NCI-H345 (cell line): Measurements from ENCODE around the gene AUTS2.
A peak's percentile ranks its signal among the peaks of the same experiment; 100 is the strongest.

Experiments used
- DNase-seq: peaks from one replicate; lab custom pipeline; 2025; lab: John Stamatoyannopoulos, UW

The AUTS2 gene

GRCh38 chr7:69857014-69857413 lies 258.7 kb downstream of the AUTS2 start:
- DNase-seq, result no peak

- no peak for DNase-seq
Observed at GRCh38 chr7:69858471-69858870, 260.2 kb downstream of the AUTS2 start.

- no peak for DNase-seq
Observed at GRCh38 chr7:69859342-69859741, 261.1 kb downstream of the AUTS2 start.

GRCh38 chr7:69860486-69860885 lies 262.2 kb downstream of the AUTS2 start:
- no peak for DNase-seq

- no peak for DNase-seq
Observed at GRCh38 chr7:69860941-69861622, 262.8 kb downstream of the AUTS2 start.

GRCh38 chr7:69862413-69863064 lies 264.3 kb downstream of the AUTS2 start:
- no peak for DNase-seq

- peak; percentile 54 for DNase-seq
Observed at GRCh38 chr7:69864274-69864673, 266.0 kb downstream of the AUTS2 start.

- no peak for DNase-seq
Observed at GRCh38 chr7:69864822-69865221, 266.5 kb downstream of the AUTS2 start.

- DNase-seq, result no peak
Observed at GRCh38 chr7:69868921-69869320, 270.6 kb downstream of the AUTS2 start.

- no peak for DNase-seq
Observed at GRCh38 chr7:69871213-69871885, 273.1 kb downstream of the AUTS2 start.

- DNase-seq, result no peak
Observed at GRCh38 chr7:69871886-69872569, 273.8 kb downstream of the AUTS2 start.

- DNase-seq, result no peak
Observed at GRCh38 chr7:69873512-69873911, 275.2 kb downstream of the AUTS2 start.

- DNase-seq, result no peak
Observed at GRCh38 chr7:69878015-69878414, 279.7 kb downstream of the AUTS2 start.

- no peak for DNase-seq
Observed at GRCh38 chr7:69878591-69878990, 280.3 kb downstream of the AUTS2 start.

- no peak for DNase-seq
Observed at GRCh38 chr7:69879989-69880388, 281.7 kb downstream of the AUTS2 start.

GRCh38 chr7:69880840-69881239 lies 282.6 kb downstream of the AUTS2 start:
- peak; percentile 77 for DNase-seq

- no peak for DNase-seq
Observed at GRCh38 chr7:69882269-69882668, 284.0 kb downstream of the AUTS2 start.

GRCh38 chr7:69883399-69883891 lies 285.2 kb downstream of the AUTS2 start:
- DNase-seq, result no peak

- no peak for DNase-seq
Observed at GRCh38 chr7:69885431-69885830, 287.2 kb downstream of the AUTS2 start.

- DNase-seq, result peak; percentile 8
Observed at GRCh38 chr7:69889338-69889975, 291.2 kb downstream of the AUTS2 start.

- no peak for DNase-seq
Observed at GRCh38 chr7:69889976-69890351, 291.7 kb downstream of the AUTS2 start.

- DNase-seq, result no peak
Observed at GRCh38 chr7:69892790-69893189, 294.5 kb downstream of the AUTS2 start.
